MM.1S (cell line): ENCODE measurements around the gene TRPV2.

Source experiments
- DNase-seq: peaks from one replicate; pipeline ENCODE4 v3.0.0-alpha.2; 2015
- H2AFZ ChIP-seq: fragments of 300-600 bp; sonication (generic); 2 replicates; pipeline ENCODE4 v1.6.0; 2016; ENCODE audit warnings: antibody characterized with exemption, low read length
- H3F3A ChIP-seq: fragments of 300-600 bp; sonication (generic); 2 replicates; pipeline ENCODE4 v1.6.1; 2016; ENCODE audit warnings: mild to moderate bottlenecking, antibody characterized with exemption, low read length, moderate library complexity, mixed read lengths; ENCODE audit not compliant: insufficient read depth
- H3K27ac ChIP-seq: fragments of 300-600 bp; sonication (generic); 2 replicates; pipeline ENCODE4 v1.5.1; 2016; ENCODE audit warnings: mild to moderate bottlenecking, low read length
- H3K27me3 ChIP-seq: fragments of 300-600 bp; sonication (generic); replicated peaks from 2 replicates; pipeline ENCODE4 v1.6.0; 2016; ENCODE audit warnings: low read length; ENCODE audit not compliant: insufficient read depth
- H3K36me3 ChIP-seq: fragments of 300-600 bp; sonication (generic); replicated peaks from 2 replicates; pipeline ENCODE4 v1.6.1; 2016; ENCODE audit warnings: mild to moderate bottlenecking, low read length, mixed read lengths; ENCODE audit not compliant: insufficient read depth
- H3K4me1 ChIP-seq: fragments of 300-600 bp; sonication (generic); 2 replicates; pipeline ENCODE4 v1.6.1; 2016; ENCODE audit warnings: low read length, mixed read lengths
- H3K4me2 ChIP-seq: fragments of 300-600 bp; sonication (generic); 2 replicates; pipeline ENCODE4 v1.6.0; 2016; ENCODE audit warnings: low read depth, low read length
- H3K4me3 ChIP-seq: fragments of 300-600 bp; sonication (generic); 2 replicates; pipeline ENCODE4 v1.5.1; 2016; ENCODE audit warnings: low read length, mixed read lengths
- H3K79me2 ChIP-seq: fragments of 300-600 bp; sonication (generic); 2 replicates; pipeline ENCODE4 v1.6.1; 2016; ENCODE audit warnings: mixed run types, low read length, mixed read lengths
- H3K9ac ChIP-seq: fragments of 300-600 bp; sonication (generic); 2 replicates; pipeline ENCODE4 v1.6.1; 2016; ENCODE audit warnings: low read length, mixed read lengths
- H3K9me2 ChIP-seq: fragments of 300-600 bp; sonication (generic); replicated peaks from 2 replicates; pipeline ENCODE4 v1.6.1; 2016; ENCODE audit warnings: mild to moderate bottlenecking, low read length, mixed read lengths; ENCODE audit not compliant: insufficient read depth
- H3K9me3 ChIP-seq: fragments of 300-600 bp; sonication (generic); replicated peaks from 2 replicates; pipeline ENCODE4 v1.6.1; 2016; ENCODE audit warnings: mild to moderate bottlenecking, low read length, mixed read lengths; ENCODE audit not compliant: insufficient read depth
- H4K20me1 ChIP-seq: fragments of 300-600 bp; sonication (generic); 2 replicates; pipeline ENCODE4 v1.6.1; 2016; ENCODE audit warnings: mild to moderate bottlenecking, low read length, moderate library complexity, mixed read lengths; ENCODE audit not compliant: insufficient read depth
- EZH2 ChIP-seq: fragments of 300-600 bp; sonication (generic); optimal IDR thresholded peaks from 2 replicates; pipeline ENCODE3; 2017; ENCODE audit warnings: low read depth, mild to moderate bottlenecking, antibody characterized with exemption, low read length, mixed read lengths
- EZH2phosphoT487 ChIP-seq: fragments of 300-600 bp; sonication (generic); IDR thresholded peaks from 2 replicates; pipeline ENCODE4 v1.6.1; 2018; ENCODE audit warnings: antibody characterized with exemption, low read length
- TF ChIP-seq, protein P1 (sequence below): fragments of 300-600 bp; sonication (generic); IDR thresholded peaks from 2 replicates; pipeline ENCODE4 v1.5.1; 2016; ENCODE audit warnings: antibody characterized with exemption, low read length, mixed read lengths

Gene TRPV2, protein sequence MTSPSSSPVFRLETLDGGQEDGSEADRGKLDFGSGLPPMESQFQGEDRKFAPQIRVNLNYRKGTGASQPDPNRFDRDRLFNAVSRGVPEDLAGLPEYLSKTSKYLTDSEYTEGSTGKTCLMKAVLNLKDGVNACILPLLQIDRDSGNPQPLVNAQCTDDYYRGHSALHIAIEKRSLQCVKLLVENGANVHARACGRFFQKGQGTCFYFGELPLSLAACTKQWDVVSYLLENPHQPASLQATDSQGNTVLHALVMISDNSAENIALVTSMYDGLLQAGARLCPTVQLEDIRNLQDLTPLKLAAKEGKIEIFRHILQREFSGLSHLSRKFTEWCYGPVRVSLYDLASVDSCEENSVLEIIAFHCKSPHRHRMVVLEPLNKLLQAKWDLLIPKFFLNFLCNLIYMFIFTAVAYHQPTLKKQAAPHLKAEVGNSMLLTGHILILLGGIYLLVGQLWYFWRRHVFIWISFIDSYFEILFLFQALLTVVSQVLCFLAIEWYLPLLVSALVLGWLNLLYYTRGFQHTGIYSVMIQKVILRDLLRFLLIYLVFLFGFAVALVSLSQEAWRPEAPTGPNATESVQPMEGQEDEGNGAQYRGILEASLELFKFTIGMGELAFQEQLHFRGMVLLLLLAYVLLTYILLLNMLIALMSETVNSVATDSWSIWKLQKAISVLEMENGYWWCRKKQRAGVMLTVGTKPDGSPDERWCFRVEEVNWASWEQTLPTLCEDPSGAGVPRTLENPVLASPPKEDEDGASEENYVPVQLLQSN

DNA sequence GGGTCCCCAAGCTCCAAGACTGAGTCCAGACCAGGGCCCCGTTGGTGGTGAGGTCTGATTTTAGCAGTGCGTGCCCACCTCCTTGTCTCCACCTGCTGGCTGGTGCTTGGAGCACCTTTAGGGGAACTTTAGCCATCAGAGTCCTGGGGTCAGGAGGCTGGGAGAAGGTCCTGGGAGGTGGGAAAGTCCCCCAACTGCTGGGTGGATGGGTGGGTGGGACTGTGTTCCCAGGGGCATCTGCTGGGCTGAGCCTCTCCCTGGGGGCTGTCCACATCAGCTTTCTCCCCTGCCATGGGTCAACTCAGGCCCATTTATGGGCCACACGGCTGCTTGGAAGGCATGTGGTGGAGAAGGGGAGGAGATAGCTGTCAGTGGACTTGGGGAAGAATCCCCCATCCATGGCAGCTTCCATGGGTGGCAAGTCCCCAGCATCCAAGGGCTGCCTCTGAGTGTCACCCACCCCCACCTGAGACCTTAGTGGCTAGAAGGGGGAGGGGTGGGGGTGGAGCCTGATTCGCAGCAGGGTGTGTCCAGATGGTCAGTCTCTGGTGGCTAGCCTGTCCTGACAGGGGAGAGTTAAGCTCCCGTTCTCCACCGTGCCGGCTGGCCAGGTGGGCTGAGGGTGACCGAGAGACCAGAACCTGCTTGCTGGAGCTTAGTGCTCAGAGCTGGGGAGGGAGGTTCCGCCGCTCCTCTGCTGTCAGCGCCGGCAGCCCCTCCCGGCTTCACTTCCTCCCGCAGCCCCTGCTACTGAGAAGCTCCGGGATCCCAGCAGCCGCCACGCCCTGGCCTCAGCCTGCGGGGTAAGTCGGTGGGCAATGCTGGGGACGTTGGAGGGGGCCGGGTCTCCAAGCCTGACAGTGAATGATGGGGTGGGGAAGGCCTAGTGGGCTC is at the start of gene TRPV2:
TRPV2 (plus strand) TSS at position 541 of the 894 bp plus-strand sequence. CDS start 2,098 bp downstream, outside the sequence.
- Histone ChIP-seq H3F3A (no peaks in the 10 kb centered on the region), H3K27ac (peak within 1 kb of the TSS; percentile 70), H3K9ac (peak within 1 kb of the TSS; percentile 64), H2AFZ (peak within 1 kb of the TSS; percentile 68), H3K36me3 (no peaks in the 10 kb centered on the region), H3K4me1 (no peaks in the 10 kb centered on the region), H3K79me2 (peaks cover 15% of the 10 kb centered on the region), H3K27me3 (no peaks in the 10 kb centered on the region), H3K4me3 (peak within 1 kb of the TSS; percentile 68), H3K9me2 (no peaks in the 10 kb centered on the region), H4K20me1 (no peaks in the 10 kb centered on the region), H3K9me3 (no peaks in the 10 kb centered on the region), H3K4me2 (peak within 1 kb of the TSS; percentile 76)
- TF ChIP-seq EZH2 (no peak), EZH2phosphoT487 (no peak)
- TF ChIP-seq, protein P1, sequence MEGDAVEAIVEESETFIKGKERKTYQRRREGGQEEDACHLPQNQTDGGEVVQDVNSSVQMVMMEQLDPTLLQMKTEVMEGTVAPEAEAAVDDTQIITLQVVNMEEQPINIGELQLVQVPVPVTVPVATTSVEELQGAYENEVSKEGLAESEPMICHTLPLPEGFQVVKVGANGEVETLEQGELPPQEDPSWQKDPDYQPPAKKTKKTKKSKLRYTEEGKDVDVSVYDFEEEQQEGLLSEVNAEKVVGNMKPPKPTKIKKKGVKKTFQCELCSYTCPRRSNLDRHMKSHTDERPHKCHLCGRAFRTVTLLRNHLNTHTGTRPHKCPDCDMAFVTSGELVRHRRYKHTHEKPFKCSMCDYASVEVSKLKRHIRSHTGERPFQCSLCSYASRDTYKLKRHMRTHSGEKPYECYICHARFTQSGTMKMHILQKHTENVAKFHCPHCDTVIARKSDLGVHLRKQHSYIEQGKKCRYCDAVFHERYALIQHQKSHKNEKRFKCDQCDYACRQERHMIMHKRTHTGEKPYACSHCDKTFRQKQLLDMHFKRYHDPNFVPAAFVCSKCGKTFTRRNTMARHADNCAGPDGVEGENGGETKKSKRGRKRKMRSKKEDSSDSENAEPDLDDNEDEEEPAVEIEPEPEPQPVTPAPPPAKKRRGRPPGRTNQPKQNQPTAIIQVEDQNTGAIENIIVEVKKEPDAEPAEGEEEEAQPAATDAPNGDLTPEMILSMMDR: peak; percentile 67
- DNase-seq: peak; percentile 63

DNA sequence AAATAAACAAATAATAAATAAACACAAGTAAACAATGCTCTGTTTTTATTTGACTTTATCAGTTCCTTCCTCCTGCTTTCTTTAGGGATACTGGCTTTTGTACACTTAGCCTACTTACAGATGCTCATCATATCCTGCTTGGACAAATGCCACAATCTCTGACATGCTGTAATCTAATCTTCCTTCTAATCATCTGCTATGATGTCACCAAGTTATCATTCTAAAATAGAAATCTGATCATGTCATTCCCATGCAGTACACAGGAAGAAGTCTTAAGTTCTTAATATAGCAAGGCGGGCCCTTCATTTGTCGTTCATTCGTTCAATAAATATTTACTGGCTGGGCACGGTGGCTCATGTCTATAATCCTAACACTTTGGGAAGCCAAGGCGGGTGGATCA is 43.6 kb upstream of the TRPV2 start:
- no peak for DNase-seq
- Histone ChIP-seq H3K79me2 (no peaks in the 10 kb centered on the region), H4K20me1 (no peaks in the 10 kb centered on the region), H3F3A (no peaks in the 10 kb centered on the region), H3K9me2 (no peaks in the 10 kb centered on the region), H3K27ac (no peak overlapping the region), H3K27me3 (no peaks in the 10 kb centered on the region), H3K36me3 (no peaks in the 10 kb centered on the region), H3K4me3 (no peak overlapping the region), H2AFZ (no peak overlapping the region), H3K4me1 (no peaks in the 10 kb centered on the region), H3K4me2 (no peak overlapping the region), H3K9ac (no peak overlapping the region), H3K9me3 (no peaks in the 10 kb centered on the region)
- TF ChIP-seq EZH2 (no peak), EZH2phosphoT487 (no peak)
- TF ChIP-seq, protein P1: no peak

DNA sequence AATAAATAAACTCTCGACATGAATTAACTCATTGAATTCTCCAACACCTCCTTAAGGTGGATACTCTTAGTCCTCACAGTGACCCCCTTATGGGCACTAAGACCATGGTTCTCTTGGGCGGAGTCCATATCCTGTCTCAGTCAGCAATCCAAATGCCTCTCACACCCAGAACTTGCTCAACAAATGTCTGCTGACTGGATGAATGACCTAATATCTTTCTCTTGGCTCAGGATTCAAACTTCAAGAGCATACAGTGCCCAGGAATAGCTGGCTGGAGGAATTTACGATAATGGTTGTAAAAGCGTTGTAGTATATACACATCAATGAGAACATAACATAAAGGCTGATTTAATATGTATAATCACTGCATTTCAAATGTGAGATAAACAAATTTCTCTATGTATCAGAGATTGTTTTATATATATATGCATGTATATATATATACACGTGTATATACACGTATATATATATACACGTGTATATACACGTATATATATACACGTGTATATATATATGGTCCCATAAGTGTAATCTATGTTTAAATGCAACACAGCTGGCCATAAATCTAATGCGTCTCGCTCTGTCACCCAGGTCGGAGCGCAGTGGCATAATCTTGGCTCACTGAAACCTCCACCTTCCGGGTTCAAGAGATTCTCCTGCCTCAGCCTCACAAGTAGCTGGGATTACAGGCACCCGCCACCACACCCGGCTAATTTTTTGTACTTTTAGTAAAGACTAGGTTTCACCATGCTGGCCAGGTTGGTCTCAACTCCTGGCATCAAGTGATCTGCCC is 41.0 kb upstream of the TRPV2 start:
- no peak overlapping the region for H3K9ac ChIP-seq

More for the DNA sequence above, 41.0 kb upstream of the TRPV2 start:
- Histone ChIP-seq H3K36me3 (no peaks in the 10 kb centered on the region), H3K79me2 (no peaks in the 10 kb centered on the region), H3K27ac (no peak overlapping the region), H3K9me3 (no peaks in the 10 kb centered on the region), H3K4me3 (no peak overlapping the region), H3F3A (no peaks in the 10 kb centered on the region), H3K9me2 (no peaks in the 10 kb centered on the region), H4K20me1 (no peaks in the 10 kb centered on the region), H2AFZ (no peak overlapping the region), H3K4me1 (no peaks in the 10 kb centered on the region), H3K4me2 (no peak overlapping the region), H3K27me3 (no peaks in the 10 kb centered on the region)
- no peak for DNase-seq
- TF ChIP-seq, protein P1: no peak
- TF ChIP-seq EZH2phosphoT487 (no peak), EZH2 (no peak)
